ENCODE measurements around the gene SEL1L3. TPM values are rescaled to one million over a fixed set of nuclear protein-coding genes. Genes with fewer than 3 reads are reported as not detected.

The SEL1L3 gene
- polyA plus RNA-seq, 1 of the 3 experiments (the other 2 are of a cell fraction), result 2.2 TPM

DNA sequence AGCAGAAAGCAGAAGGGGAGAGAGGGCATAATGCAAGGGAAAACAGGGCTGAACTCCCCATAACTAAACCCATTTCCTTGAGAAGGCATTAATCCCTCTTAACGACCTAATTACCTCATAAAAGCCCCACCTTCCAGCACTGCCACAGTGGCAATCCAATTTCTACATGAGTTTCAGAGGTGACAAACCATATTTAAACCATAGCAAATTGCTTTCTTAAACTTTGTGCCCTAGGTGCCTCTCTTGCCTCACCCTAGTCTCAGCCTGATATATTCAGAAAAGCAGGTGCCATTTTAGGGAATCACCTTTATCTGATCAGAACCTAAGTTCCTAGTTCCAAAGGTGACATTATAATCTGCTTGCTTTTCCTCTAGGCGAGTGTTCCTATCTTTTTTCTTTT is 158.3 kb downstream of the SEL1L3 start (continued):
- TF ChIP-seq, protein P1, sequence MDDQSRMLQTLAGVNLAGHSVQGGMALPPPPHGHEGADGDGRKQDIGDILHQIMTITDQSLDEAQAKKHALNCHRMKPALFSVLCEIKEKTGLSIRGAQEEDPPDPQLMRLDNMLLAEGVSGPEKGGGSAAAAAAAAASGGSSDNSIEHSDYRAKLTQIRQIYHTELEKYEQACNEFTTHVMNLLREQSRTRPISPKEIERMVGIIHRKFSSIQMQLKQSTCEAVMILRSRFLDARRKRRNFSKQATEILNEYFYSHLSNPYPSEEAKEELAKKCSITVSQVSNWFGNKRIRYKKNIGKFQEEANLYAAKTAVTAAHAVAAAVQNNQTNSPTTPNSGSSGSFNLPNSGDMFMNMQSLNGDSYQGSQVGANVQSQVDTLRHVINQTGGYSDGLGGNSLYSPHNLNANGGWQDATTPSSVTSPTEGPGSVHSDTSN (IDR thresholded peaks at IDR 0.05), result no peak
- no peak for TF ChIP-seq TAF1 (IDR thresholded peaks at IDR 0.05; ENCODE audit: borderline replicate concordance, low read depth, low read length)
- TF ChIP-seq RAD21 (IDR thresholded peaks at IDR 0.05; ENCODE audit: low read length), result no peak
- no peak for TF ChIP-seq ELF1 (IDR thresholded peaks at IDR 0.05)
- no peak for TF ChIP-seq RCOR1 (IDR thresholded peaks at IDR 0.05; ENCODE audit: low read length)
- TF ChIP-seq, protein P2, sequence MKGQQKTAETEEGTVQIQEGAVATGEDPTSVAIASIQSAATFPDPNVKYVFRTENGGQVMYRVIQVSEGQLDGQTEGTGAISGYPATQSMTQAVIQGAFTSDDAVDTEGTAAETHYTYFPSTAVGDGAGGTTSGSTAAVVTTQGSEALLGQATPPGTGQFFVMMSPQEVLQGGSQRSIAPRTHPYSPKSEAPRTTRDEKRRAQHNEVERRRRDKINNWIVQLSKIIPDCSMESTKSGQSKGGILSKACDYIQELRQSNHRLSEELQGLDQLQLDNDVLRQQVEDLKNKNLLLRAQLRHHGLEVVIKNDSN (IDR thresholded peaks at IDR 0.05; ENCODE audit: borderline replicate concordance, low read depth), result no peak
- TF ChIP-seq EZH2phosphoT487 (IDR thresholded peaks at IDR 0.05; ENCODE audit: borderline replicate concordance, low read depth), result no peak
- TF ChIP-seq RFX5 (IDR thresholded peaks at IDR 0.05; ENCODE audit: low read length), result no peak

DNA sequence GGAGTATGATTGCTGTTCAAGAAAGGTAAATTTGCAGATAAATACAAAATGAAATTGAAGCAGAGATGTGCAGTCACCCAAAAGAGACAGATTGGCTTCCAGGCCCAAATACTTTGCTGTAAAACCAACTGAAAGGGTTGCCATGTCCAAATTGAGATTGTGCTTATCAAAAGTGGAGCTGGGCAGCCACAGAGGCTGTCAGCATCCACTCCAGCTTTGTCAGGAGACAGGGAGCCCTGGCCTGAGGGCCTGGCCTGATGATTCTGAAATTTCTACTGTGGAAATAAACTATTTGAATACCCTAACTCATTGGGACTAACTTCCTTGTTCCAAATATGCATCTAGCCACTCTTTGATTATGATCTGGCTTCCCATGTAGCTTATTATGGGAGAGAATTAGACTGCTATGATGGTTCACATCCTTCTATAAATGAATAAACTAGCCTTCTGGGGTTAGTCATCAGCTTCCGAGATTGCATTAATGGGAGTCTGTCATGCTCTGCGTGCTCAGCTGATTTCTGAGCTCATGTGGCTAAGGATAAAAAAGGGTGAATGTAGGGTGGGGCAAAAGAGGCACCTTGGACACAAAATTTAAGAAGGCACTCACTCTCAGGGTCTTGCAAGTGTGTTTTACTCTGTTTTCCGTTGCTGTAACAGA is 158.9 kb downstream of the SEL1L3 start:
- Histone ChIP-seq H3K4me3 (ENCODE audit: low read depth in 2 of 2, low read length in 1 of 2) (no peak overlapping the region), H2AFZ (ENCODE audit: low read depth) (no peak overlapping the region), H3K9ac (no peak overlapping the region), H3K27ac (ENCODE audit: low read depth in 2 of 2, low read length in 1 of 2) (no peak overlapping the region), H3K4me1 (ENCODE audit: control insufficient read depth in 1 of 2, insufficient read depth in 2 of 2, low read depth in 1 of 2, low read length in 1 of 2) (no peaks in the 10 kb centered on the region), H3F3A (replicated peaks; ENCODE audit: insufficient read depth) (no peaks in the 10 kb centered on the region), H3K4me2 (no peak overlapping the region), H4K20me1 (ENCODE audit: insufficient read depth) (no peaks in the 10 kb centered on the region), H3K79me2 (ENCODE audit: insufficient read depth) (no peaks in the 10 kb centered on the region), H3K9me2 (no peaks in the 10 kb centered on the region), H3K36me3 (replicated peaks in 1 of 2; ENCODE audit: control insufficient read depth in 1 of 2, insufficient read depth in 2 of 2, low read length in 1 of 2) (no peaks in the 10 kb centered on the region), H3K27me3 (ENCODE audit: insufficient read depth) (no peaks in the 10 kb centered on the region; the same call in 1 of the 2 replicates), H3K9me3 (no peaks in the 10 kb centered on the region)
- DNase-seq, result no peak
- ChIA-PET CTCF (interaction anchor here (0.9 kb wide), 1 partner anchor 263 kb away, joined by 3 read pairs; no protein-coding TSS in a partner anchor), POLR2A (no interaction called here)
- 13% methylated on average over 3 of the region's 3 CpGs for WGBS (ENCODE audit: low lambda C conversion rate)
- no peak for TF ChIP-seq MXI1 (IDR thresholded peaks at IDR 0.05; ENCODE audit: low read depth, low read length)
- TF ChIP-seq EP300 (IDR thresholded peaks at IDR 0.05; ENCODE audit: borderline replicate concordance in 1 of 2, low read depth in 1 of 2, low read length in 1 of 2), result no peak
- TF ChIP-seq FOXJ3 (CRISPR knock-in tag; IDR thresholded peaks at IDR 0.05), result no peak
- no peak for TF ChIP-seq TAF1 (IDR thresholded peaks at IDR 0.05; ENCODE audit: borderline replicate concordance, low read depth, low read length)
- TF ChIP-seq, protein P3, sequence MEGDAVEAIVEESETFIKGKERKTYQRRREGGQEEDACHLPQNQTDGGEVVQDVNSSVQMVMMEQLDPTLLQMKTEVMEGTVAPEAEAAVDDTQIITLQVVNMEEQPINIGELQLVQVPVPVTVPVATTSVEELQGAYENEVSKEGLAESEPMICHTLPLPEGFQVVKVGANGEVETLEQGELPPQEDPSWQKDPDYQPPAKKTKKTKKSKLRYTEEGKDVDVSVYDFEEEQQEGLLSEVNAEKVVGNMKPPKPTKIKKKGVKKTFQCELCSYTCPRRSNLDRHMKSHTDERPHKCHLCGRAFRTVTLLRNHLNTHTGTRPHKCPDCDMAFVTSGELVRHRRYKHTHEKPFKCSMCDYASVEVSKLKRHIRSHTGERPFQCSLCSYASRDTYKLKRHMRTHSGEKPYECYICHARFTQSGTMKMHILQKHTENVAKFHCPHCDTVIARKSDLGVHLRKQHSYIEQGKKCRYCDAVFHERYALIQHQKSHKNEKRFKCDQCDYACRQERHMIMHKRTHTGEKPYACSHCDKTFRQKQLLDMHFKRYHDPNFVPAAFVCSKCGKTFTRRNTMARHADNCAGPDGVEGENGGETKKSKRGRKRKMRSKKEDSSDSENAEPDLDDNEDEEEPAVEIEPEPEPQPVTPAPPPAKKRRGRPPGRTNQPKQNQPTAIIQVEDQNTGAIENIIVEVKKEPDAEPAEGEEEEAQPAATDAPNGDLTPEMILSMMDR (IDR thresholded peaks at IDR 0.05), result no peak
- TF ChIP-seq FOXM1 (IDR thresholded peaks at IDR 0.05; ENCODE audit: low read depth), result no peak
- TF ChIP-seq ELF1 (IDR thresholded peaks at IDR 0.05), result no peak
- TF ChIP-seq SMC3 (IDR thresholded peaks at IDR 0.05; ENCODE audit: low read depth, low read length), result no peak
- TF ChIP-seq, protein P4, sequence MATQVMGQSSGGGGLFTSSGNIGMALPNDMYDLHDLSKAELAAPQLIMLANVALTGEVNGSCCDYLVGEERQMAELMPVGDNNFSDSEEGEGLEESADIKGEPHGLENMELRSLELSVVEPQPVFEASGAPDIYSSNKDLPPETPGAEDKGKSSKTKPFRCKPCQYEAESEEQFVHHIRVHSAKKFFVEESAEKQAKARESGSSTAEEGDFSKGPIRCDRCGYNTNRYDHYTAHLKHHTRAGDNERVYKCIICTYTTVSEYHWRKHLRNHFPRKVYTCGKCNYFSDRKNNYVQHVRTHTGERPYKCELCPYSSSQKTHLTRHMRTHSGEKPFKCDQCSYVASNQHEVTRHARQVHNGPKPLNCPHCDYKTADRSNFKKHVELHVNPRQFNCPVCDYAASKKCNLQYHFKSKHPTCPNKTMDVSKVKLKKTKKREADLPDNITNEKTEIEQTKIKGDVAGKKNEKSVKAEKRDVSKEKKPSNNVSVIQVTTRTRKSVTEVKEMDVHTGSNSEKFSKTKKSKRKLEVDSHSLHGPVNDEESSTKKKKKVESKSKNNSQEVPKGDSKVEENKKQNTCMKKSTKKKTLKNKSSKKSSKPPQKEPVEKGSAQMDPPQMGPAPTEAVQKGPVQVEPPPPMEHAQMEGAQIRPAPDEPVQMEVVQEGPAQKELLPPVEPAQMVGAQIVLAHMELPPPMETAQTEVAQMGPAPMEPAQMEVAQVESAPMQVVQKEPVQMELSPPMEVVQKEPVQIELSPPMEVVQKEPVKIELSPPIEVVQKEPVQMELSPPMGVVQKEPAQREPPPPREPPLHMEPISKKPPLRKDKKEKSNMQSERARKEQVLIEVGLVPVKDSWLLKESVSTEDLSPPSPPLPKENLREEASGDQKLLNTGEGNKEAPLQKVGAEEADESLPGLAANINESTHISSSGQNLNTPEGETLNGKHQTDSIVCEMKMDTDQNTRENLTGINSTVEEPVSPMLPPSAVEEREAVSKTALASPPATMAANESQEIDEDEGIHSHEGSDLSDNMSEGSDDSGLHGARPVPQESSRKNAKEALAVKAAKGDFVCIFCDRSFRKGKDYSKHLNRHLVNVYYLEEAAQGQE (IDR thresholded peaks at IDR 0.05; ENCODE audit: low read depth, low read length), result no peak
- no peak for TF ChIP-seq GABPA (IDR thresholded peaks at IDR 0.05; ENCODE audit: low read depth)
- no peak for TF ChIP-seq RFX5 (IDR thresholded peaks at IDR 0.05; ENCODE audit: low read length)
- no peak for TF ChIP-seq POLR2AphosphoS5 (IDR thresholded peaks at IDR 0.05; ENCODE audit: low read depth, low read length)
- no peak for TF ChIP-seq EZH2phosphoT487 (IDR thresholded peaks at IDR 0.05; ENCODE audit: borderline replicate concordance, low read depth)
- no peak for TF ChIP-seq RAD21 (IDR thresholded peaks at IDR 0.05; ENCODE audit: low read length)
- TF ChIP-seq, protein P2 (IDR thresholded peaks at IDR 0.05; ENCODE audit: borderline replicate concordance, low read depth), result no peak
- TF ChIP-seq, protein P5, sequence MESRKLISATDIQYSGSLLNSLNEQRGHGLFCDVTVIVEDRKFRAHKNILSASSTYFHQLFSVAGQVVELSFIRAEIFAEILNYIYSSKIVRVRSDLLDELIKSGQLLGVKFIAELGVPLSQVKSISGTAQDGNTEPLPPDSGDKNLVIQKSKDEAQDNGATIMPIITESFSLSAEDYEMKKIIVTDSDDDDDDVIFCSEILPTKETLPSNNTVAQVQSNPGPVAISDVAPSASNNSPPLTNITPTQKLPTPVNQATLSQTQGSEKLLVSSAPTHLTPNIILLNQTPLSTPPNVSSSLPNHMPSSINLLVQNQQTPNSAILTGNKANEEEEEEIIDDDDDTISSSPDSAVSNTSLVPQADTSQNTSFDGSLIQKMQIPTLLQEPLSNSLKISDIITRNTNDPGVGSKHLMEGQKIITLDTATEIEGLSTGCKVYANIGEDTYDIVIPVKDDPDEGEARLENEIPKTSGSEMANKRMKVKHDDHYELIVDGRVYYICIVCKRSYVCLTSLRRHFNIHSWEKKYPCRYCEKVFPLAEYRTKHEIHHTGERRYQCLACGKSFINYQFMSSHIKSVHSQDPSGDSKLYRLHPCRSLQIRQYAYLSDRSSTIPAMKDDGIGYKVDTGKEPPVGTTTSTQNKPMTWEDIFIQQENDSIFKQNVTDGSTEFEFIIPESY (IDR thresholded peaks at IDR 0.05; ENCODE audit: borderline replicate concordance, low read depth), result no peak
- no peak for TF ChIP-seq TCF12 (IDR thresholded peaks at IDR 0.05)
- TF ChIP-seq JUND (IDR thresholded peaks at IDR 0.05), result no peak
- TF ChIP-seq CHD2 (IDR thresholded peaks at IDR 0.05; ENCODE audit: low read length, partially characterized antibody), result no peak
